ENCODE results near the gene PARD3B.

Gene PARD3B

DNA sequence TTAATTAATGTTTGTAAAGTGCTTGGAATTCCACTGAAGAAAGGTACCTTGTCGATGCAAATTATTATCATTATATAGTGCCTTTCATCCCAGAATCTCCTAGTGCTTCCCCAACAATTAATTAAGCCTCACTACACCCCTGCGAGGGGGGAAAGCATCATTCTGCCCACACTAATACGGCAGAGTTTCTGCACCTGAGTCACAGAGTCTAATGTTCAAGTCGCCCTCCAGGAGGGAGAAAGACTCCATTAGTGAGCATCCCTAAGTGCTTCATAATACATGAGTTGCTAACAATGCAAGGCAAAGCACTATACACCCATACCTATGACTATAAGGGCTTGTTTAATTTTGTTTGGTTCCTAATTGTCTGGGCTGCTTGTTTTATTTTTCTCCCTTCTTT lies 1111.7 kb downstream of the PARD3B start:
- H3K4me3 Mint-ChIP-seq, result no peak overlapping the region
- H3K27me3 Mint-ChIP-seq (ENCODE audit: low read depth), result peaks cover 11% of the 10 kb centered on the region
- TF ChIP-seq, protein P1, sequence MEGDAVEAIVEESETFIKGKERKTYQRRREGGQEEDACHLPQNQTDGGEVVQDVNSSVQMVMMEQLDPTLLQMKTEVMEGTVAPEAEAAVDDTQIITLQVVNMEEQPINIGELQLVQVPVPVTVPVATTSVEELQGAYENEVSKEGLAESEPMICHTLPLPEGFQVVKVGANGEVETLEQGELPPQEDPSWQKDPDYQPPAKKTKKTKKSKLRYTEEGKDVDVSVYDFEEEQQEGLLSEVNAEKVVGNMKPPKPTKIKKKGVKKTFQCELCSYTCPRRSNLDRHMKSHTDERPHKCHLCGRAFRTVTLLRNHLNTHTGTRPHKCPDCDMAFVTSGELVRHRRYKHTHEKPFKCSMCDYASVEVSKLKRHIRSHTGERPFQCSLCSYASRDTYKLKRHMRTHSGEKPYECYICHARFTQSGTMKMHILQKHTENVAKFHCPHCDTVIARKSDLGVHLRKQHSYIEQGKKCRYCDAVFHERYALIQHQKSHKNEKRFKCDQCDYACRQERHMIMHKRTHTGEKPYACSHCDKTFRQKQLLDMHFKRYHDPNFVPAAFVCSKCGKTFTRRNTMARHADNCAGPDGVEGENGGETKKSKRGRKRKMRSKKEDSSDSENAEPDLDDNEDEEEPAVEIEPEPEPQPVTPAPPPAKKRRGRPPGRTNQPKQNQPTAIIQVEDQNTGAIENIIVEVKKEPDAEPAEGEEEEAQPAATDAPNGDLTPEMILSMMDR (IDR thresholded peaks at IDR 0.05; ENCODE audit: unreplicated experiment in 3 of 3), result no peak
- H3K36me3 Mint-ChIP-seq (ENCODE audit: low read depth), result no peaks in the 10 kb centered on the region
- H3K27ac Mint-ChIP-seq, result no peak overlapping the region
- no peaks in the 10 kb centered on the region for H3K9me3 Mint-ChIP-seq
- H3K4me1 Mint-ChIP-seq, result peaks cover 43% of the 10 kb centered on the region

DNA sequence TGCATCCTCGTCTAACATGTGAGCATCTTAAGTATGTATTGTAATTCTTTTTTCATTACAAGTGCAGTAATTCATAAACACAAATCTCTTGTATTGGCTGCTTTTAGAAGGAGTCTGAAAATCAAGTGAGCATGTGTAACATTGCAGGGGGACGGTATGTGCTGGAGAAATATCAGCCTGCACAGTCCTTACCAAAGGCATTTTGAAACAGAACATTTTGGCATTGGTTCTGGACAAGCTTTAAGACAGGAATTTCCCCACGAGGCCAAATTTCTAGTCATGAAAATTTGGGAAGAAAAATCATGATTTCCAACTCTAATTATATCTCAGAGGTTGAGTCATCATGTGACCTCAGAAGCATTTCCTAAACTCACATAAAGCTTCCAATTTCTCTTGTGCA lies 1112.3 kb downstream of the PARD3B start:
- no peaks in the 10 kb centered on the region for H3K9me3 Mint-ChIP-seq
- H3K27ac Mint-ChIP-seq, result no peak overlapping the region
- H3K27me3 Mint-ChIP-seq (ENCODE audit: low read depth), result peaks cover 11% of the 10 kb centered on the region
- H3K36me3 Mint-ChIP-seq (ENCODE audit: low read depth), result no peaks in the 10 kb centered on the region
- TF ChIP-seq, protein P1 (IDR thresholded peaks at IDR 0.05; ENCODE audit: unreplicated experiment in 3 of 3), result no peak
- peaks cover 43% of the 10 kb centered on the region for H3K4me1 Mint-ChIP-seq
- no peak overlapping the region for H3K4me3 Mint-ChIP-seq

DNA sequence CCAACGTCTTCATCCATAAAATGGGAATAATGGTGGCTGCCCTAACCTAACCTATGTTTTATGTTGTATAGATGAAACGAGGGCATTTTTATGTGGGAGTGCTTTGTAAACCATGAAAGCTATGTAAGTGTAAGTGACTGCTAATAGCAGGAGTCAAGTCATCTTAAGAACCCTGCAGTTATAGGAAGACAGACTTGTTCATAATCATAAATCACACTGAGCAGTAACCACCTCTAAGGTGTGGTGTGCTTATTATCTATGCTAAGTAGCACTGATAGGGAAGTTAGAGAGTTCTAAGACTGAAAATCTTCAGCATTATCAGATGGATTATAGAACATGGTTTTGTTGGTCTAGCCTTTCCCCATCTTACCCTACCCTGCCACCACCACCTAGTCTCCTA lies 1112.8 kb downstream of the PARD3B start:
- Mint-ChIP-seq H3K4me1 (peaks cover 43% of the 10 kb centered on the region), H3K36me3 (ENCODE audit: low read depth) (no peaks in the 10 kb centered on the region), H3K27ac (no peak overlapping the region), H3K9me3 (no peaks in the 10 kb centered on the region), H3K27me3 (ENCODE audit: low read depth) (peaks cover 11% of the 10 kb centered on the region), H3K4me3 (no peak overlapping the region)
- TF ChIP-seq, protein P1 (IDR thresholded peaks at IDR 0.05; ENCODE audit: unreplicated experiment in 3 of 3), result no peak

DNA sequence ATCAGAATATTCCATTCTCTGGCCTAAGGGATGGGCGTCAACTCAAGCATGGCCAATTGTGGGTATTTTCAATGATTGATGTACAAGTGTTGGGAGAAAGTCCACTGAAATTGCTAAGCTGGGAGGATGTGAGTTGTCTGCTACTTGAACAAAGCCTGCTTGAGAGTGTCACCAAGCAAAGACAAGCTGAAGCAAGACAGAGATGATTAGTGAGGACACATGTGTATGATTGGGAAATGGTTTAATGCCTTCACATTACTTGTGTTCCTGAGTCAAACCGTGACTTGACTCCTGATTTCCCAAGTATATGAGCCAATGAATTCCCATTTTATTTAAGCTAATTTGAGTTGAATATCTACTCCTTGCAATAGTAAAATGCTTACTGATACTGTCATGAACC lies 1113.3 kb downstream of the PARD3B start:
- H3K4me1 Mint-ChIP-seq, result peaks cover 43% of the 10 kb centered on the region
- H3K4me3 Mint-ChIP-seq, result no peak overlapping the region
- no peaks in the 10 kb centered on the region for H3K9me3 Mint-ChIP-seq
- TF ChIP-seq, protein P1 (IDR thresholded peaks at IDR 0.05; ENCODE audit: unreplicated experiment in 3 of 3), result no peak
- no peak overlapping the region for H3K27ac Mint-ChIP-seq
- peaks cover 11% of the 10 kb centered on the region for H3K27me3 Mint-ChIP-seq (ENCODE audit: low read depth)
- no peaks in the 10 kb centered on the region for H3K36me3 Mint-ChIP-seq (ENCODE audit: low read depth)

DNA sequence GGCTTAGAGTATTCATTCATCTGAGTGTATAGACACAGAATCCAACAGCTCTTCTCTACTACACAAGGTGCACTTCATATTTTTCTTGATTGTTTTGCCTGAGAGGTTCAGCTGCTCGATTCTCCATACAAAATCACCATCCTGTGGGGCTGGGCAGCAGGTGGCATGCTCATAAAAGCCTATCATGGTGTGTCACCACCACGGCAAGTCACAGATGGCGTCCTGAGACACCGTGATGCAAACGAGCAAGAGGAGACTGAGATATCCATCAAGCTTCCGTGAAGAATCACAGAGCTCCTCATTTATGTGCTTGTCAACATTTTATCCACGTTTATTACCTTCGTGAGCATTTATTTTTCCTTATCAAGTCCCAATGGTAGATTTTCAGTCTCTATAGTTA lies 1114.6 kb downstream of the PARD3B start:
- Mint-ChIP-seq H3K4me1 (peaks cover 43% of the 10 kb centered on the region), H3K27me3 (ENCODE audit: low read depth) (peaks cover 14% of the 10 kb centered on the region), H3K9me3 (no peaks in the 10 kb centered on the region), H3K27ac (peak overlapping the region; percentile 24 to 75 (median 39)), H3K36me3 (ENCODE audit: low read depth) (no peaks in the 10 kb centered on the region), H3K4me3 (no peak overlapping the region)
- TF ChIP-seq, protein P1 (IDR thresholded peaks at IDR 0.05; ENCODE audit: unreplicated experiment in 3 of 3), result no peak

DNA sequence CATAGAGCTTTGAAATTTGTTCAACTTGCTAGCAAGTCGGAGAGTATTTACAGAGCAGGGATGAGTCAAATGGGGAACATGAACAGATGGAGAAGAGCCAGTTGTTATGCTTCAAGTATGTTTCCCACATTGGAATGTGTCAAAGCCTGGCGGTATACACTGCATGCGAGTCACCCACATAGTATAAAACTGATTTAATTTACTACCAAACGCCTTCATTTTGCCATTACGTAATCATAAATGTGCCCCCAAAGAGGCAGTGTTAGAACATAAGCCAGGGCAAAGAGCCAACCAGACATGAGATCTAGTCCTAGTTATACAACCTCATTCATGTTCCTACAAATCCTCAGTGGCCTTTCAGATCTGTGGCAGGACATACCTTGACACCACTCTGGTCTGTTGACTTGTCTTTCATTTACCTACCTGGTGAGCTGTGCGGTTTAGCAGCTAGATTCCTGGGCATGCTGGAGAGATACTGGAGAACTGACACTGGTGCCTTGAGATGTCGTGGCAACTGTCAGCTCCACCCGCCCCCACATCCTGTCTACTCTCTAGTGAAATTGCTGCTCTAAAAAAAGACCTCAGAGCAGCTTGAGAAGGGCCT lies 1115.3 kb downstream of the PARD3B start:
- H3K27me3 Mint-ChIP-seq (ENCODE audit: low read depth), result peaks cover 8% of the 10 kb centered on the region
- peaks cover 2% of the 10 kb centered on the region for H3K9me3 Mint-ChIP-seq
- peak overlapping the region in 2 of 3 experiments; percentile 21 to 29 for H3K4me3 Mint-ChIP-seq
- peaks cover 37% of the 10 kb centered on the region for H3K4me1 Mint-ChIP-seq
- H3K36me3 Mint-ChIP-seq (ENCODE audit: low read depth), result no peaks in the 10 kb centered on the region
- TF ChIP-seq, protein P1 (IDR thresholded peaks at IDR 0.05; ENCODE audit: unreplicated experiment in 3 of 3), result no peak
- peak overlapping the region; percentile 24 to 75 (median 39) for H3K27ac Mint-ChIP-seq

Data from nephron (organoid).